ENCODE measurements around the gene NR2C2AP. TPM values are rescaled to one million over a fixed set of nuclear protein-coding genes. Genes with fewer than 3 reads are reported as not detected.
A peak's percentile ranks its signal among the peaks of the same experiment; 100 is the strongest.
"Not testable (repeated sequence)": the region's sequence is repeated elsewhere in the genome, so short reads cannot be mapped to it uniquely, and the experiment has no call there.

The NR2C2AP gene
- total and polyA plus RNA-seq, 12 donors = 3.2 to 23.4 (median 5.7) TPM

- intact Hi-C loops (cut with DNase I) = loop anchor here in 1 of 10 donors (5.0 kb wide), 1 partner anchor 129 kb away; no protein-coding TSS in a partner anchor
- peaks cover 0 to 6% (median 0%) of the 10 kb centered on the region in 11 donors for H3K9me3 ChIP-seq
- H3K27me3 ChIP-seq = no peaks in the 10 kb centered on the region
- no peak for ATAC-seq
- no peak for TF ChIP-seq CTCF (IDR thresholded peaks at IDR 0.05)
- H3K4me3 ChIP-seq = no peak overlapping the region
- peak overlapping the region in 1 of 10 donors; percentile 40 for H3K27ac ChIP-seq
- H3K36me3 ChIP-seq = peaks cover 0 to 84% (median 11%) of the 10 kb centered on the region in 9 donors
- no peak for DNase-seq
- no peaks in the 10 kb centered on the region for H3K4me1 ChIP-seq
- WGBS, 2 donors = 94 to 95% methylated on average over 9 of the region's 9 CpGs
These were observed 21.7 kb downstream of the NR2C2AP start for GRCh38 chr19:19181488-19181998.

- TF ChIP-seq CTCF (IDR thresholded peaks at IDR 0.05) = no peak
- DNase-seq (no peak), ATAC-seq (no peak)
- Histone ChIP-seq H3K36me3 (peaks cover 0 to 80% (median 11%) of the 10 kb centered on the region in 9 donors), H3K27ac (no peak overlapping the region), H3K27me3 (no peaks in the 10 kb centered on the region), H3K9me3 (peaks cover 0 to 5% (median 0%) of the 10 kb centered on the region in 11 donors), H3K4me1 (peaks cover 0 to 1% (median 0%) of the 10 kb centered on the region in 9 donors), H3K4me3 (no peak overlapping the region)
- intact Hi-C loops (cut with DNase I) = loop anchor here in 1 of 10 donors (5.0 kb wide), 1 partner anchor 127 kb away; no protein-coding TSS in a partner anchor
- 87 to 88% methylated on average over 17 of the region's 17 CpGs for WGBS, 2 donors
These were observed 23.4 kb downstream of the NR2C2AP start for GRCh38 chr19:19179548-19180441.

- H3K27ac ChIP-seq = no peak overlapping the region
- WGBS, 2 donors = 89 to 92% methylated on average over 8 of the region's 8 CpGs
- no peak for TF ChIP-seq CTCF (IDR thresholded peaks at IDR 0.05)
- H3K27me3 ChIP-seq = no peaks in the 10 kb centered on the region
- ATAC-seq (no peak), DNase-seq (no peak)
- H3K4me3 ChIP-seq = no peak overlapping the region
- intact Hi-C loops (cut with DNase I) = no loop called here
- H3K4me1 ChIP-seq = peaks cover 0 to 7% (median 0%) of the 10 kb centered on the region in 9 donors
- H3K36me3 ChIP-seq = peaks cover 0 to 62% (median 11%) of the 10 kb centered on the region in 9 donors
- H3K9me3 ChIP-seq = peaks cover 0 to 5% (median 0%) of the 10 kb centered on the region in 11 donors
These were observed 26.3 kb downstream of the NR2C2AP start for GRCh38 chr19:19176950-19177349.

- WGBS, 2 donors = 92 to 93% methylated on average over 5 of the region's 5 CpGs
- Histone ChIP-seq H3K4me1 (peaks cover 0 to 31% (median 10%) of the 10 kb centered on the region in 9 donors), H3K36me3 (peaks cover 0 to 27% (median 0%) of the 10 kb centered on the region in 9 donors)
- H3K27me3 ChIP-seq; H3K4me3 ChIP-seq; ATAC-seq; H3K27ac ChIP-seq; intact Hi-C loops (cut with DNase I); DNase-seq; H3K9me3 ChIP-seq: not testable (repeated sequence)
These were observed 30.0 kb downstream of the NR2C2AP start for GRCh38 chr19:19173243-19173642.

Measured in heart right ventricle (tissue), 16 donors.